ENCODE results near the gene SLC25A47.

The SLC25A47 gene

GRCh38 chr14:100313464-100314230 lies 9.5 kb upstream of the SLC25A47 start:
- Histone ChIP-seq H3K4me1 (ENCODE audit: insufficient read depth, low read length) (no peaks in the 10 kb centered on the region), H3K9ac (ENCODE audit: low read depth, low read length) (no peak overlapping the region), H3K27me3 (ENCODE audit: insufficient read depth, low read length, poor library complexity) (no peaks in the 10 kb centered on the region), H3K79me2 (ENCODE audit: insufficient read depth, low read length) (no peaks in the 10 kb centered on the region), H3K27ac (ENCODE audit: low read length) (no peak overlapping the region), H3K9me3 (ENCODE audit: insufficient read depth, low read length, severe bottlenecking) (no peaks in the 10 kb centered on the region), H4K20me1 (ENCODE audit: insufficient read depth, low read length) (no peaks in the 10 kb centered on the region), H2AFZ (ENCODE audit: low read depth, low read length) (no peak overlapping the region), H3K36me3 (ENCODE audit: insufficient read depth, low read length) (no peaks in the 10 kb centered on the region), H3K4me3 (ENCODE audit: low read depth in 1 of 2, low read length in 2 of 2) (no peak overlapping the region), H3K4me2 (ENCODE audit: insufficient read depth, low read length) (no peak overlapping the region)
- TF ChIP-seq EZH2 (IDR thresholded peaks at IDR 0.05; ENCODE audit: borderline replicate concordance, low read depth, low read length, severe bottlenecking) (no peak), CTCF (IDR thresholded peaks at IDR 0.05; ENCODE audit: borderline replicate concordance, extremely low read depth, low read length, poor library complexity, severe bottlenecking) (no peak)
- ATAC-seq (ENCODE audit: insufficient read depth, low read depth), result no peak
- DNase-seq, result no peak

- Histone ChIP-seq H3K4me1 (ENCODE audit: insufficient read depth, low read length) (no peaks in the 10 kb centered on the region), H2AFZ (ENCODE audit: low read depth, low read length) (no peak overlapping the region)
- no peak for TF ChIP-seq CTCF (IDR thresholded peaks at IDR 0.05; ENCODE audit: borderline replicate concordance, extremely low read depth, low read length, poor library complexity, severe bottlenecking)
- no peak for TF ChIP-seq EZH2 (IDR thresholded peaks at IDR 0.05; ENCODE audit: borderline replicate concordance, low read depth, low read length, severe bottlenecking)
Measured at GRCh38 chr14:100314724-100315123, 8.4 kb upstream of the SLC25A47 start.

GRCh38 chr14:100317389-100317788 lies 5.8 kb upstream of the SLC25A47 start:
- TF ChIP-seq EZH2 (IDR thresholded peaks at IDR 0.05; ENCODE audit: borderline replicate concordance, low read depth, low read length, severe bottlenecking) (no peak), CTCF (IDR thresholded peaks at IDR 0.05; ENCODE audit: borderline replicate concordance, extremely low read depth, low read length, poor library complexity, severe bottlenecking) (no peak)
- no peak for DNase-seq
- no peak for ATAC-seq (ENCODE audit: insufficient read depth, low read depth)
- Histone ChIP-seq H3K36me3 (ENCODE audit: insufficient read depth, low read length) (no peaks in the 10 kb centered on the region), H3K79me2 (ENCODE audit: insufficient read depth, low read length) (no peaks in the 10 kb centered on the region), H3K4me2 (ENCODE audit: insufficient read depth, low read length) (no peak overlapping the region), H3K4me3 (ENCODE audit: low read depth in 1 of 2, low read length in 2 of 2) (no peak overlapping the region), H3K9ac (ENCODE audit: low read depth, low read length) (no peak overlapping the region), H3K27me3 (ENCODE audit: insufficient read depth, low read length, poor library complexity) (no peaks in the 10 kb centered on the region), H3K27ac (ENCODE audit: low read length) (no peak overlapping the region), H4K20me1 (ENCODE audit: insufficient read depth, low read length) (no peaks in the 10 kb centered on the region), H3K4me1 (ENCODE audit: insufficient read depth, low read length) (no peaks in the 10 kb centered on the region), H3K9me3 (ENCODE audit: insufficient read depth, low read length, severe bottlenecking) (no peaks in the 10 kb centered on the region), H2AFZ (ENCODE audit: low read depth, low read length) (no peak overlapping the region)

More at GRCh38 chr14:100314724-100315123, 8.4 kb upstream of the SLC25A47 start:
- no peak overlapping the region for H3K4me2 ChIP-seq (ENCODE audit: insufficient read depth, low read length)
- H3K9me3 ChIP-seq (ENCODE audit: insufficient read depth, low read length, severe bottlenecking), result no peaks in the 10 kb centered on the region
- no peak for DNase-seq
- no peak overlapping the region for H3K9ac ChIP-seq (ENCODE audit: low read depth, low read length)
- no peaks in the 10 kb centered on the region for H3K27me3 ChIP-seq (ENCODE audit: insufficient read depth, low read length, poor library complexity)
- H3K79me2 ChIP-seq (ENCODE audit: insufficient read depth, low read length), result no peaks in the 10 kb centered on the region
- no peak overlapping the region for H3K27ac ChIP-seq (ENCODE audit: low read length)
- no peak overlapping the region for H3K4me3 ChIP-seq (ENCODE audit: low read depth in 1 of 2, low read length in 2 of 2)
- H4K20me1 ChIP-seq (ENCODE audit: insufficient read depth, low read length), result no peaks in the 10 kb centered on the region
- no peak for ATAC-seq (ENCODE audit: insufficient read depth, low read depth)
- H3K36me3 ChIP-seq (ENCODE audit: insufficient read depth, low read length), result no peaks in the 10 kb centered on the region
